ENCODE measurements around the gene CD68.

GRCh38 chr17:7544911-7545310 is 34.5 kb upstream of the CD68 start:
- TF ChIP-seq CTCF (conservative IDR thresholded peaks at IDR 0.05; ENCODE audit: low read depth, low read length), result no peak
- no peak for TF ChIP-seq EZH2 (IDR thresholded peaks at IDR 0.05; ENCODE audit: borderline replicate concordance, low read depth, low read length, poor library complexity, severe bottlenecking)
